Measurements from ENCODE around the gene DCAF6.

Gene DCAF6

DNA sequence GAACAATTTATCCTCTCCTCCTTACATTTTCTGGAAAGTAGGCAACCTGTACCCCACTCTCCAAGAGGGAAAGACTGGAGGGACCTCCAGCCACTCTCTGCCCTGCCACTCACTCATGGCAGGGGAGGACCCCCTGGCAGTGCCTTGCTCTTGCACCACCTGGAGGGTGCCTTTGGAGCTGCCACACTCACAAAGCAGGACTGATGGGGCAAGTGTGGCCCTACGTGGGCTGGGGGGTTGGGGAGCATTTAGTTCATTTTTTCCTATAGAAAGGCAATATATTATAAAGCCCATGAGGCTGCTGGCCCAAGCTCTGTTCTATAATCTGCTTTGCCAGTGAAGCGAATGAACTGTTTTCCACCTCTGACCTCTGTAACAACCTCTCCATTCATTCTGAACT is 150.0 kb downstream of the DCAF6 start:
- peaks cover 5% of the 10 kb centered on the region for H3K4me1 Mint-ChIP-seq (ENCODE audit: low read depth)
- no peak overlapping the region for H3K27ac Mint-ChIP-seq
- H3K36me3 Mint-ChIP-seq (ENCODE audit: low read depth) = no peaks in the 10 kb centered on the region
- H3K9me3 Mint-ChIP-seq = no peaks in the 10 kb centered on the region
- no peak for DNase-seq
- no peak overlapping the region for H3K4me3 Mint-ChIP-seq
- H3K27me3 Mint-ChIP-seq = no peaks in the 10 kb centered on the region

DNA sequence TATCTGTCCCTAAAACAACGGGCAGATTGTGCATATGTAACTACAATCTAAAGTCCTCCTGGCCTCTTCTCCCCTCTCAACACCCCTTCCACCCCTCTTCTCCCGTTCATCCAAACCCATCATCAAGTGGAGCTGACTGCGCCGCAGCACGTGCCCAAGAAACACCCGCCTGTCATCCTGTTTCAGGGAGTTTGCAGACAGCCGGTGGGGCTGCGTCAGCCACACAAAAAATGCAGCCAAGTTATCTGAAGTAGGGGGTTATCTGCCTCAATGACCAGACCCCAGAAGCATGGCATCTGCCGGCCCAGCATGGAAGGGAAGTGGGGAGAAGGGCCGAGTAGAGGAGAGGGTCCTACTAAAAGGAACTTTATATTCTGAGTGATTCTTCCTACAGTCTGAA is 151.2 kb downstream of the DCAF6 start:
- Mint-ChIP-seq H3K4me3 (no peak overlapping the region), H3K27me3 (no peaks in the 10 kb centered on the region), H3K9me3 (no peaks in the 10 kb centered on the region), H3K27ac (no peak overlapping the region), H3K36me3 (ENCODE audit: low read depth) (no peaks in the 10 kb centered on the region), H3K4me1 (ENCODE audit: low read depth) (peaks cover 5% of the 10 kb centered on the region)
- no peak for DNase-seq

DNA sequence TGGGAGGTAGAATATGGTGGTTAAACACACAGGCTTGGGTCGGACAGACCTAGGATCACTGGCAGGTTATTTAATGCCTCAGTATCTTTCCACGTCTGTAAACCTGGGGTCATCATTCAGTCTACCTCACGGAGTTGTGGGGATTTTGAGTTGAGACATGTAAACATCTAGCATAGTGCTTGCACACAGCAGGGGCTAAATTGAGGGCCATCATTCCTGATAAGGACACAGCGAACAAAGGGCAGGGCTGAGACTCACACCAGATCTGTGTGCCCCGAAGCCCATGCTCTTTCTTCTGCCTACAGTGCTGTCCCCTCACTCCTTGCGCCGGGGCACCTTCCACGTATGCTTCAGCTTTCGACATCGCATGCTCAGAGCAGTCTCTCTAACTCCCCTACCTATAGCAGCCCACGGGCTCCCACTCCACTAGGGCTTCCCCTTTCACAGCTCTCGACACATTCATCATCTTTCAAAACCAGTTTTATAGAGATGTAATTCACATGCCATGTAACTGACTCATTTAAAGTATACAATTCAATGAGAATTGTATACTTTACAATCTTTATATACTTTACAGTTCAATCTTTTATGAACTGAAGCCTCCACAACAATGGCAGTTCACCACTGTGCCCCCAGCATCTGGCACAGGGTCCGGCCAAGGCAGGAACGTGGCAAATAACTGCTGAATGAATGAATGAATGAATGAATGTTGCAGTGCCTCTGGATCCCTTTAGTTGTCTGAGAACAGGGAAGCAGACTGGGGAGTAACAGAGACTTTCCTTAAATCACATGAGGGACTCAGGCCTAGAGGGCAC is 152.2 kb downstream of the DCAF6 start:
- no peak for DNase-seq
- H3K4me3 Mint-ChIP-seq = no peak overlapping the region
- H3K9me3 Mint-ChIP-seq = no peaks in the 10 kb centered on the region
- H3K27ac Mint-ChIP-seq = no peak overlapping the region
- no peaks in the 10 kb centered on the region for H3K27me3 Mint-ChIP-seq
- H3K36me3 Mint-ChIP-seq (ENCODE audit: low read depth) = no peaks in the 10 kb centered on the region
- H3K4me1 Mint-ChIP-seq (ENCODE audit: low read depth) = peaks cover 5% of the 10 kb centered on the region

DNA sequence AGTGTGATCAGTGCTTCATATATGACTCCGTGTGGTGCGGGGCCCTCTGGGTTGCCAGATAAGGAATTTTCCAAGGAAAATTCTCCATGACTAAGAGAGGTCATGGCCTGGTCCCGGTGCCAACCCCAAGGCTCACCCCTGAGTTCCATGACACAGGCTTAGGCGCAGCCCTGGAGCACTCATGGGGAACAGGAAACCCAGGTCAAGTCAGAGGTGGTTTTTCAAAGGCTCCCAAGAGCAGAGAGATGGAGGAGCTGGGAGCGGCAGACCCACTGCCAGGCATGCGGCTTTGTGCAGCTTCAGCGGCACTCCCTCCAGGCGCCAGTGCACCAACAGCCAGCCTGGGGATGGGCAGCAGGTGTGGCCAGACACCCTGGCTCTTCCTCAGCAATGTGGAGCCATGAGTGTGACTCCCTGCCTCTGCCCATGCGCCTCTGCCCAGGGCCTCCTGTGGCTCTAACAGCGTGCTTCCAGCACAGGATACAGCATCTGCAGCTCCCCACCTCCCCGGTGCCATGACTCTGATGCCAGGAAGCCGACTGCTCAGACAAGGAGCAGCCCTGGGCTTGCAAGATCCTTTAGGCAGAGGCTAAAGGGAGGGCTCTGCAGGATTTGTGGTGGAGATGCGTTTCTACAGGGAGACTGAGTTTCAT is 153.0 kb downstream of the DCAF6 start:
- DNase-seq = no peak
- Mint-ChIP-seq H3K9me3 (no peaks in the 10 kb centered on the region), H3K4me3 (no peak overlapping the region), H3K4me1 (ENCODE audit: low read depth) (peaks cover 5% of the 10 kb centered on the region), H3K36me3 (ENCODE audit: low read depth) (no peaks in the 10 kb centered on the region), H3K27ac (no peak overlapping the region), H3K27me3 (no peaks in the 10 kb centered on the region)

DNA sequence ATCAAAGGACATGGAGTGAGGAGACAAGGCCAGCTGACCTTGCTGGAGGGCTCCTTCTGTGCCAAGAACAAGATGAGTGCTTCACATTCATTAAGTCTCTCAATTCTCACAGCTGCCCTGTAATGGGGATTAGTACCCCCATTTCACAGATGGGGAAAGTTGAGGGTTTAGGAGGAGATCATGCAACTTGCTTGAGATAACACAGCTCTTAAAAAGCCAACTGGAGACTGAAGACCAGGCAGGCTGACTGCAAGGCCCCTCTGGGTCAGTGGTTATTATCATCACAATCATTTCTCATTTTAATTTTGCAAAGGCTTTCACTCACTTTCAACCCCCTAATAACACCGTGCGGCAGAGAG is 153.5 kb downstream of the DCAF6 start:
- Mint-ChIP-seq H3K27me3 (no peaks in the 10 kb centered on the region), H3K36me3 (ENCODE audit: low read depth) (no peaks in the 10 kb centered on the region), H3K4me3 (no peak overlapping the region), H3K27ac (no peak overlapping the region), H3K9me3 (no peaks in the 10 kb centered on the region), H3K4me1 (ENCODE audit: low read depth) (peaks cover 2% of the 10 kb centered on the region)
- no peak for DNase-seq

DNA sequence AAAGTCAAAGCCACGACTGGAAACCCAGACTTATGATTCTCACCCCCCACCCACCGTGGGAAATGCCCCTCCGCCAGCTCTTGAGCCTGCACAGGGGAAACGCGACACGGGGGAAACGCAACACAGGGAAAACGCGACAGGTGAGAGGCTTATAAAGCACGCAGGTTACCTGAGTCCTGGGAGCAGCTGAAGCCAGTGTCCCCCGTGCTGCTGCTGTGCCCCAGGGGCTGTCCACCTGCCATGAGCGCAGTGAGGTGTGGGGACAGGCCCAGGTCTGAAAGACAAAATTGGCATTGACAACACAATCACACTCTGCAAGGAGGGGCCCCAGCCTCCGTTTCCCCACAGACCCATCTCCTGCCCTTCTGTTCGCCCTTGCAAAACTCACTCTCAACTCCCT is 153.9 kb downstream of the DCAF6 start:
- Mint-ChIP-seq H3K4me3 (no peak overlapping the region), H3K9me3 (no peaks in the 10 kb centered on the region), H3K27ac (no peak overlapping the region), H3K4me1 (ENCODE audit: low read depth) (no peaks in the 10 kb centered on the region), H3K27me3 (no peaks in the 10 kb centered on the region), H3K36me3 (ENCODE audit: low read depth) (no peaks in the 10 kb centered on the region)
- DNase-seq = no peak

DNA sequence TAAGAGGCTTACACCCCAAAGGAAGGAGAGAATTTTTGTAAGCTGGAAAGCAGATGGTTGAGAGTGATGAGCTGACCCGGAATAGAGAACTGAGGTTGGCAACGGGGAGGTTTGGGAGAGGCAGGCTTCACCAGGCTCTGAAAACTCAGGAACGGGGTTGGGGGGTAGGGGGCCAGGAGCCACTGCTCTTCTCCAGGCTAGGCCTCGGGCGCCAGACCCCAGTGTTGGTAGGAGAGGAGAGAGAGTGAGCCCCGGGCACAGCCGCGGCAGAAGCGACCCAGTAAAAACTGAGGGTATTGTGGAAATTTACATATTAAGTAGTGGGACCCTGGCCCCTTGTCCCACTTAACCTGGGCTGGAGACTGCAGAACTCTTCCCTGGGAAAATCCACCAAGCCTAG is 154.6 kb downstream of the DCAF6 start:
- Mint-ChIP-seq H3K36me3 (ENCODE audit: low read depth) (no peaks in the 10 kb centered on the region), H3K4me1 (ENCODE audit: low read depth) (no peaks in the 10 kb centered on the region), H3K27me3 (no peaks in the 10 kb centered on the region), H3K9me3 (no peaks in the 10 kb centered on the region), H3K4me3 (no peak overlapping the region), H3K27ac (no peak overlapping the region)
- no peak for DNase-seq

DNA sequence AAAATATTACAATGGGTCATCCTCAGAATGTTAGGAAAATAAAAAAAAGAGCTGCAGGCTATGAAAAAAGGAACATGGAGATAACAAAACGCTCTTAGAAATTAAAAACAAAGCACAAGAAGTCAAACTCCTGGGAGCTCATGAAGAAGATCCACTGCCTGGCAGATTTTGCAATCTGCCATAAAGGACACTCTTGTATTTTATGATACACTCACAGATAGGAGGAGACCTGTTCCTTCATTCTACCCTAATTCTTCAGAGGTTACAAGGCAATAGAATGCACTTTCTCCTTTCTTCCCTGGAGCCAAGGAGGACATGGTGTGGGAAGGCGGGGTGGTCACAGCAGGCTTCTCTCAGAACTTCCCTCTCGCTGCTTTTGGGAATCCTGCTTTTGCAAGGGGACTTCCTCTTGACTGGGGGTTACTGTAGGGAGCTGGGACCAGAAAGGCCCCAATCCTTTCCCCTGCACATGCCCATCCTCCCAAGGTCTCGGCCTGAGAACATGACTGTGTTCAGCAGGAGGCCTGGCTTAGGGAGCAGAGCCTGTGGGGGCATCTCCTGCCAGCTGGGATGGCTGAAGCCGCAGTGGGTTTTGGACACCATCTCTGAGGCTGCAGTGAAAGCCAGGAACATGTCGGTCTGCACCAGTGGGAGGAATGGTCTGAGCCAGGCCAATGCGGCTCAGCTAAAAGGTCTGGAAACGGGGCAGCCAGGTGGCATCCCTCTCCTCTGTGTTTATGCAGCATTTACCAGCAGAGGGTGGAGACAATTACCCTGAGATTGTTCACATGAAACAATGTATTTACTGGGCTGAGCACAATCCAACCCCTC is 155.5 kb downstream of the DCAF6 start:
- Mint-ChIP-seq H3K4me3 (no peak overlapping the region), H3K27ac (no peak overlapping the region), H3K27me3 (no peaks in the 10 kb centered on the region), H3K4me1 (ENCODE audit: low read depth) (no peaks in the 10 kb centered on the region), H3K9me3 (no peaks in the 10 kb centered on the region), H3K36me3 (ENCODE audit: low read depth) (no peaks in the 10 kb centered on the region)
- no peak for DNase-seq

DNA sequence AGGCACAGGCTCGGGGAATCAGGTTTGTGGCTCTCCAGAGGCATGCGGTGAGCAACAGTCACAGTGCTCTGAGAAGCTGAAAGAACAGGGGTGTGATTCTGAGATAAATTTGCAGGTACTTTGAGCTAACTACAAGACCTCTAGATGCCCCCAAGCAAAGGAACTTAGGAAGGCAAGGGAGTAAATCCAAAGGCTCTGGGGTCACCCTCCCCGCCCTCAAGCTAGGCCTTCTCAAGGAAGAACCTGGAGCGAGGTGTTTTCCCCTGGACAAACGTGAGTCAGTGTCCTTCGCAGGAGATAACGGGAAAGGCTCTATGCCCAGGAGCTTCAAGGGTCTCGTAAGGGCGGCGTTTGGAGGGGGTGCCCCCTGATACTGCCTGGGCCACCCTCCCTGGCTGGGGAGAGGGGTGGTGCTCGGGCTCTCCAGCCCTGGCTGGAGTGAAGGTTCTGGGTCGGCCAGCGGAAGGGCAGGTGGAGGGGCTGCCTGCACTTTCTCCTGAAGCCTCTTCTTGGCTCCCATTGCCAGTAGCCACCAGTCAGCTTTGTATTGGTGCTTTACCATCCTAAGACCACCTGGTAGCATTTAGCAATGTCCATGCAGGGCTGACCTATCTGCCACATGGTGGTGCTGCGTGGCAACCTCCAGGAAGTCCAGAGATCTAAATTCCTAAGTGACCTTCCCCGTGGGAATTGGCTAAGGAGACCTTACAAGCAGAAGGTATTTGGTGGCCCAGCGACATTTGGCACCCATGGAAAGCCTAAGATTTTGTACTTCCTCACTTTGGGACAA is 156.3 kb downstream of the DCAF6 start:
- Mint-ChIP-seq H3K36me3 (ENCODE audit: low read depth) (no peaks in the 10 kb centered on the region), H3K4me3 (no peak overlapping the region), H3K27ac (no peak overlapping the region), H3K4me1 (ENCODE audit: low read depth) (no peaks in the 10 kb centered on the region), H3K27me3 (no peaks in the 10 kb centered on the region), H3K9me3 (no peaks in the 10 kb centered on the region)
- DNase-seq = no peak

DNA sequence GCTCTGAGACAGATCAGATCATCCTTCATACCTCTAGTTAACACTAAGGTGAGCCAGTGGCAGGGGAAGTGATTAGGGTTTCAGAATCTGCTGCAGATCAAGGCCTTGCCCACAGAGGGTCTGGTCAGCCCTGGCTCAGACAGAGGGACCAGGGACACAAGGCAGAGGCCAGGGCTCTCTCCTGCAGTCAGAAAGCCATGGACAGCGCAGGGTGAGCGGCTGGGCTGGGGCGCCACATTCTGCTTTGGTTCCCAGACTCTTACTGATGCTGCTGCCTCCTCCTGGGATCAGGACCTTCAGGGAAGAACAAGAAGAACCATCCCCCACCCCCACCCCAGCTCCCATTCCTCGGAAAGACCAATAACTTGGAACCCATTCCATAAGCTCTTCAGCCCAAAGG is 157.1 kb downstream of the DCAF6 start:
- no peaks in the 10 kb centered on the region for H3K27me3 Mint-ChIP-seq
- no peak overlapping the region for H3K4me3 Mint-ChIP-seq
- DNase-seq = no peak
- no peak overlapping the region for H3K27ac Mint-ChIP-seq
- H3K9me3 Mint-ChIP-seq = no peaks in the 10 kb centered on the region
- no peaks in the 10 kb centered on the region for H3K4me1 Mint-ChIP-seq (ENCODE audit: low read depth)
- no peaks in the 10 kb centered on the region for H3K36me3 Mint-ChIP-seq (ENCODE audit: low read depth)

DNA sequence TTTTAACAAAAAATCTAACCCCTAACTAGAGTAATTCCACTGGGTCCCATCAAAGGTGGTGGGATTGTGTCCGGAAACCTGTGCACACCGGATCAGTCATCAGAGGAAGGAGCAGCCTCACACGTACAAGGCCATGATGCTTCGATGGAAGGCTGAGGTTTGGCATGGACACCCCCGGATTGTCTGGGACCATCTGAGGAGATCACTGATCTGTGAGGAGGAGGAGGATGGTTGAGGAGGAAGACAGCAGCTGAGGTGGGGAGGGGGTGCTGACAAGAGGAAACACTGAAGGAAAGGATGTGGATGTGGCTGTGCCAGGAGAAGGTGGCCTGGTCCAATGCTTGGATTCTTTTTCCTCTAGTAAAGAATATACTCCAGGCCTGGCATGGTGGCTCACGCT is 159.0 kb downstream of the DCAF6 start:
- Mint-ChIP-seq H3K4me3 (no peak overlapping the region), H3K9me3 (no peaks in the 10 kb centered on the region), H3K27me3 (no peaks in the 10 kb centered on the region), H3K36me3 (ENCODE audit: low read depth) (no peaks in the 10 kb centered on the region), H3K4me1 (ENCODE audit: low read depth) (no peaks in the 10 kb centered on the region), H3K27ac (no peak overlapping the region)
- no peak for DNase-seq

DNA sequence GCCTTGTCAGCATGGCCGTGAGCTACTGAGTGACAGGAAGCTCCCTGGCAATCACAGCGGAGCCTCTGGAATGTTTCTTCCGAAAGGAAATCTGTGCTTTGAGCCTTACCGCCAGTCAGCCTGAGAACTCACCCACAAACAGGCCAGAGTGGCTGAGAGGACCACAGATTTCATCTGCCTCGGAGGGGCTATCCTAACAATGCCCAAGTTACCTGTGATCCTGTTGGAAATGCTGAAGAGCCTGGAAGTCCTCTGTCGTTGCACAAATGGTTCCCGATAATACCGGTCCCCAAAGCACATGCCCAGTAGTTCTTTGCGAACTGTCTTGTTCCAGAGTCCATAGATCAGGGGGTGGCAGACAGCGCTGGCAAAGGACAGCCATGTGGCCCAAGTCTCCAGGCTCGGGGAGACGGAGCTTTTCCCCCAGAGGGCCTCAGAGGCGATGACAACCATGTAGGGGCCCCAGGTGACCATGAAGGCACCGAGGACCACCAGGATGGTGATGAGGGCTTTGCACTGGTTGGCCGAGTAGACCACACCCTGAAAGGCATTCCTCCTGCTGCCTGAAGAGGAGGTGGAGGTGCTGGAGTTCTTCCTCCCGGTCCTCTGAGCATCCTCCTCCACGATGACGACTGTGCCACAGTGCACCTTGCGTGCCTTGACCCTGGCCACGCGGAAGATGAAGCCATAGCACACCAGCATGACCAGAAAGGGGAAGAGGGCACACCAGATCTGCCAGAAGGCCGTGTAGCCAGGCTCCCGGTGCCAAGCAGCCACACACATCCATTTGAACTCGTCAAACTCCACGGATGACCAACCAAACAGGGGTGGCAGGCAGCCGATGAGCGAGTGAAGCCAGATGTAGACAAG is 160.0 kb downstream of the DCAF6 start:
- Mint-ChIP-seq H3K27me3 (no peaks in the 10 kb centered on the region), H3K9me3 (no peaks in the 10 kb centered on the region), H3K36me3 (ENCODE audit: low read depth) (no peaks in the 10 kb centered on the region), H3K4me3 (no peak overlapping the region), H3K27ac (no peak overlapping the region), H3K4me1 (ENCODE audit: low read depth) (no peaks in the 10 kb centered on the region)
- no peak for DNase-seq

DNA sequence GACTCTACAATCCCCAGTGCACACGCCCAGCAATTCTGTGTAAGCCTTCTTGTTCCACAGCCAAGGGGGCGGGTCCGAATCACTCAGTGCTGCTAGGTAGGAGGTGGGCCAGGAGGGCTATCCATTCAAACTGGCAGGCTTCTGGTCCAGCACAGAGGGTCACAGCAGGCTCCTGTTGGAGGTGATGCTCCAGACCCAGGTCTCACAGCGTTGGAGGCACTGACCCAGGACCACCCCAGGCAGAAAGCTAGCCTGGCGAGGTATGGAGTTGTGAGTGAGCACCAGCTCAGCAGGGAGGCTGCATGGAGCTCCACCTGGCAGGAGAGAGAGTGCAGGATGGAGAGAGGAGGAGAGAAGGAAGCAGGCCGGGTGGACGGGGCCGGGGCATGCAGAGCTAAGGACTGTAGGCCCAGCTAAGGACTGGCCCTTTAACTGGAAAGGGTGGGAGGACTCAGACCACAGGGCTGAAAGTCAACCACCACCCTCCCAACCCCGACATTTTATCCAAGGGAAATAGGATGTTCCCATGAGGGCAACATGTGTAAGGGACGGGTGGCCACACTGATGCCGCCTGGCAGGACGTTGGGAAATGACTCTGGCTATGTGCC is 161.5 kb downstream of the DCAF6 start:
- Mint-ChIP-seq H3K27me3 (no peaks in the 10 kb centered on the region), H3K4me1 (ENCODE audit: low read depth) (no peaks in the 10 kb centered on the region), H3K4me3 (no peak overlapping the region), H3K27ac (no peak overlapping the region), H3K36me3 (ENCODE audit: low read depth) (no peaks in the 10 kb centered on the region), H3K9me3 (no peaks in the 10 kb centered on the region)
- DNase-seq = no peak
